ENCODE measurements around the gene P4HB. TPM values are rescaled to one million over a fixed set of nuclear protein-coding genes. Genes with fewer than 3 reads are reported as not detected.
"Not testable (repeated sequence)": the region's sequence is repeated elsewhere in the genome, so short reads cannot be mapped to it uniquely, and the experiment has no call there.

Gene P4HB
- total RNA-seq, 3 donors from 2014 or later, result 354 to 727 (median 491) TPM

DNA sequence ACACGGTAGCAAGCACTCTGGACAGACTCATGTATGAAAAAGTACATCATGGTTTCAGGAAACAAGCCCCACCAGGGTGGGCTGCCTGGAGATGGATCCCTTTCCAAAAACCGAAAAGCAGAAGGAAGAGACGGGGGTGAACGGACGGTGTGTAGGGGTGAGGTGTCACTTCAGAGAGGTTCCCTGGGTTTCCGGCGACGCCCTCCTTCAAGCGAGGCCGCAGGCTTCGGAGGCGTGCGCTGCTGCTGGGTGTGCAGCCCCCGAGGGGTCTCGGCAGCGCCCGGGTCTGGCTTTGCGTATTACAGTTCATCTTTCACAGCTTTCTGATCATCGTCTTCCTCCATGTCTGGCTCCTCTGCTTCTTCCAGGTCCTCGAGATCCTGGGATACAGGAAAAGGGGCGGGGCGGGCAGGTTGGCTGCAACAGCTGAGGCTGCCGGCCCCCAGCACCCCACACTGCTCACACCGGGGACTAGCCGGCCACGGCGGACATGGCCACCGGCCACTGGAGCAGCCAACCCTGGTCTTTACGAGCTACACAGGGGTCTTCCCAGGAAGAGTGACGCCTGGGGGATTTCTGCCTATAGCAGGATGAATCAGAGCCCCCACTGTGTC lies 16.5 kb downstream of the P4HB start:
- no peak for DNase-seq
- TF ChIP-seq, protein P1, sequence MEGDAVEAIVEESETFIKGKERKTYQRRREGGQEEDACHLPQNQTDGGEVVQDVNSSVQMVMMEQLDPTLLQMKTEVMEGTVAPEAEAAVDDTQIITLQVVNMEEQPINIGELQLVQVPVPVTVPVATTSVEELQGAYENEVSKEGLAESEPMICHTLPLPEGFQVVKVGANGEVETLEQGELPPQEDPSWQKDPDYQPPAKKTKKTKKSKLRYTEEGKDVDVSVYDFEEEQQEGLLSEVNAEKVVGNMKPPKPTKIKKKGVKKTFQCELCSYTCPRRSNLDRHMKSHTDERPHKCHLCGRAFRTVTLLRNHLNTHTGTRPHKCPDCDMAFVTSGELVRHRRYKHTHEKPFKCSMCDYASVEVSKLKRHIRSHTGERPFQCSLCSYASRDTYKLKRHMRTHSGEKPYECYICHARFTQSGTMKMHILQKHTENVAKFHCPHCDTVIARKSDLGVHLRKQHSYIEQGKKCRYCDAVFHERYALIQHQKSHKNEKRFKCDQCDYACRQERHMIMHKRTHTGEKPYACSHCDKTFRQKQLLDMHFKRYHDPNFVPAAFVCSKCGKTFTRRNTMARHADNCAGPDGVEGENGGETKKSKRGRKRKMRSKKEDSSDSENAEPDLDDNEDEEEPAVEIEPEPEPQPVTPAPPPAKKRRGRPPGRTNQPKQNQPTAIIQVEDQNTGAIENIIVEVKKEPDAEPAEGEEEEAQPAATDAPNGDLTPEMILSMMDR (IDR thresholded peaks at IDR 0.05), result no peak
- Histone ChIP-seq H3K36me3 (ENCODE audit: low read depth) (peaks cover 20% of the 10 kb centered on the region), H3K4me1 (ENCODE audit: low read depth) (no peaks in the 10 kb centered on the region), H3K9me3 (no peaks in the 10 kb centered on the region), H3K4me3 (no peak overlapping the region)
- ATAC-seq, result no peak
- intact Hi-C loops (cut with DNase I, micrococcal nuclease), result no loop called here

GRCh38 chr17:81842725-81843504 lies 17.4 kb downstream of the P4HB start:
- ATAC-seq (peak; percentile 37), DNase-seq (no peak)
- Histone ChIP-seq H3K4me1 (ENCODE audit: low read depth) (no peaks in the 10 kb centered on the region), H3K4me3 (no peak overlapping the region), H3K36me3 (ENCODE audit: low read depth) (peaks cover 20% of the 10 kb centered on the region), H3K9me3 (no peaks in the 10 kb centered on the region)
- TF ChIP-seq, protein P1 (IDR thresholded peaks at IDR 0.05), result no peak
- intact Hi-C loops (cut with DNase I, micrococcal nuclease), result no loop called here

- Histone ChIP-seq H3K36me3 (ENCODE audit: low read depth) (peaks cover 20% of the 10 kb centered on the region), H3K4me1 (ENCODE audit: low read depth) (no peaks in the 10 kb centered on the region), H3K4me3 (no peak overlapping the region), H3K9me3 (no peaks in the 10 kb centered on the region)
- TF ChIP-seq, protein P1 (IDR thresholded peaks at IDR 0.05), result no peak
- intact Hi-C loops (cut with DNase I, micrococcal nuclease), result no loop called here
- ATAC-seq (no peak), DNase-seq (no peak)
Observed at GRCh38 chr17:81842378-81842724, 18.0 kb downstream of the P4HB start.

GRCh38 chr17:81841866-81842265 lies 18.5 kb downstream of the P4HB start:
- Histone ChIP-seq H3K9me3 (no peaks in the 10 kb centered on the region), H3K36me3 (ENCODE audit: low read depth) (peaks cover 20% of the 10 kb centered on the region), H3K4me1 (ENCODE audit: low read depth) (no peaks in the 10 kb centered on the region), H3K4me3 (no peak overlapping the region)
- DNase-seq (no peak), ATAC-seq (no peak)
- intact Hi-C loops (cut with DNase I, micrococcal nuclease), result no loop called here
- TF ChIP-seq, protein P1 (IDR thresholded peaks at IDR 0.05), result no peak

- ATAC-seq (peak; percentile 7), DNase-seq (no peak)
- Histone ChIP-seq H3K4me3 (no peak overlapping the region), H3K9me3 (no peaks in the 10 kb centered on the region), H3K4me1 (ENCODE audit: low read depth) (no peaks in the 10 kb centered on the region), H3K36me3 (ENCODE audit: low read depth) (peaks cover 18% of the 10 kb centered on the region)
- intact Hi-C loops (cut with DNase I, micrococcal nuclease), result no loop called here
- TF ChIP-seq, protein P1 (IDR thresholded peaks at IDR 0.05), result no peak
Observed at GRCh38 chr17:81840826-81841778, 19.2 kb downstream of the P4HB start.

DNA sequence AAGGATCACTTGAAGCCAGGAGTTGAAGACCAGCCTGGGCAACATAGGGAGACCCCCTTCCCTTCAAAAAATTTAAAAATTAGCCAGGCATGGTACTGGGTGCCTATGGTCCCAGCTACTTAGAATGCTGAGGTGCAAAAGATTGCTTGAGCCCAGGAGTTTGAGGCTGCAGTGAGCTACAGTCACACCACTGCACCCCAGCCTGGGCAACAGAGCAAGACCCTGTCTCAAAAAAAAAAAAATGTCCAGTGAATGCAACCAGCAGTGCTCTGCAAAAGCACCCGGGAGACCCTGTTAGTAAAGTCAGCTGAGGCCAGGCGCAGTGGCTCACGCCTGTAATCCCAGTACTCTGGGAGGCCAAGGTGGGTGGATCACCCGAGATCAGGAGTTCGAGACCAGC lies 20.3 kb downstream of the P4HB start:
- H3K36me3 ChIP-seq (ENCODE audit: low read depth), result peaks cover 11% of the 10 kb centered on the region
- DNase-seq; ATAC-seq; H3K9me3 ChIP-seq; H3K4me3 ChIP-seq; H3K4me1 ChIP-seq (ENCODE audit: low read depth); intact Hi-C loops (cut with DNase I, micrococcal nuclease): not testable (repeated sequence)
